Osteocyte (in vitro differentiated cells): Measurements from ENCODE around the gene FHIP1B. TPM values are rescaled to one million over a fixed set of nuclear protein-coding genes. Genes with fewer than 3 reads are reported as not detected.

Source experiments
- DNase-seq: peaks from one replicate; pipeline ENCODE4 v3.0.0; 2021; ENCODE audit warnings: mixed read lengths; ENCODE audit not compliant: unreplicated experiment; ENCODE audit errors: extremely low spot score
- H3K27ac Mint-ChIP-seq: one replicate; pipeline ENCODE4 v1.8.0; 2021; ENCODE audit warnings: mild to moderate bottlenecking, mixed read lengths; ENCODE audit not compliant: unreplicated experiment
- H3K27me3 Mint-ChIP-seq: one replicate; pipeline ENCODE4 v1.8.0; 2021; ENCODE audit warnings: mixed read lengths; ENCODE audit not compliant: unreplicated experiment
- H3K36me3 Mint-ChIP-seq: one replicate; pipeline ENCODE4 v1.8.0; 2021; ENCODE audit warnings: mixed read lengths; ENCODE audit not compliant: unreplicated experiment
- H3K4me1 Mint-ChIP-seq: one replicate; pipeline ENCODE4 v1.8.0; 2021; ENCODE audit warnings: mixed read lengths; ENCODE audit not compliant: unreplicated experiment
- H3K4me3 Mint-ChIP-seq: one replicate; pipeline ENCODE4 v1.8.0; 2021; ENCODE audit warnings: mild to moderate bottlenecking, moderate library complexity, mixed read lengths; ENCODE audit not compliant: unreplicated experiment
- H3K9me3 Mint-ChIP-seq: one replicate; pipeline ENCODE4 v1.8.0; 2021; ENCODE audit warnings: mixed read lengths; ENCODE audit not compliant: unreplicated experiment
- CTCF ChIP-seq: fragments of 200-600 bp; sonication (generic); IDR thresholded peaks from 2 replicates; pipeline ENCODE4 v1.5.0; 2021; ENCODE audit warnings: antibody characterized with exemption, mild to moderate bottlenecking, moderate library complexity
- total RNA-seq: library from RNA; stranded (reverse); gene quantifications from 2 replicates; pipeline ENCODE4 v1.2.1, GENCODE V29; 2021

Gene FHIP1B
- total RNA-seq, 1 donor from 2014 or later: 25.6 TPM

GRCh38 chr11:6216501-6216900, 17.9 kb downstream of the FHIP1B start:
- H3K4me3 Mint-ChIP-seq: no peak overlapping the region
- H3K27me3 Mint-ChIP-seq: no peaks in the 10 kb centered on the region
- no peak for TF ChIP-seq CTCF
- no peaks in the 10 kb centered on the region for H3K9me3 Mint-ChIP-seq
- peak; percentile 6 for DNase-seq
- peaks cover 28% of the 10 kb centered on the region for H3K36me3 Mint-ChIP-seq
- no peak overlapping the region for H3K27ac Mint-ChIP-seq
- peaks cover 9% of the 10 kb centered on the region for H3K4me1 Mint-ChIP-seq

- no peaks in the 10 kb centered on the region for H3K9me3 Mint-ChIP-seq
- H3K36me3 Mint-ChIP-seq: peaks cover 30% of the 10 kb centered on the region
- no peaks in the 10 kb centered on the region for H3K27me3 Mint-ChIP-seq
- H3K4me1 Mint-ChIP-seq: peaks cover 5% of the 10 kb centered on the region
- no peak for DNase-seq
- no peak overlapping the region for H3K4me3 Mint-ChIP-seq
- no peak for TF ChIP-seq CTCF
- H3K27ac Mint-ChIP-seq: no peak overlapping the region
Measured at GRCh38 chr11:6214530-6214929, 19.9 kb downstream of the FHIP1B start.

- peaks cover 16% of the 10 kb centered on the region for H3K36me3 Mint-ChIP-seq
- no peak for TF ChIP-seq CTCF
- no peaks in the 10 kb centered on the region for H3K9me3 Mint-ChIP-seq
- no peaks in the 10 kb centered on the region for H3K27me3 Mint-ChIP-seq
- DNase-seq: no peak
- H3K4me1 Mint-ChIP-seq: no peaks in the 10 kb centered on the region
- no peak overlapping the region for H3K4me3 Mint-ChIP-seq
- no peak overlapping the region for H3K27ac Mint-ChIP-seq
Measured at GRCh38 chr11:6210274-6210955, 24.0 kb downstream of the FHIP1B start.

GRCh38 chr11:6209801-6210200, 24.6 kb downstream of the FHIP1B start:
- no peak overlapping the region for H3K4me3 Mint-ChIP-seq
- no peaks in the 10 kb centered on the region for H3K9me3 Mint-ChIP-seq
- H3K27me3 Mint-ChIP-seq: no peaks in the 10 kb centered on the region
- H3K4me1 Mint-ChIP-seq: no peaks in the 10 kb centered on the region
- no peak overlapping the region for H3K27ac Mint-ChIP-seq
- peaks cover 14% of the 10 kb centered on the region for H3K36me3 Mint-ChIP-seq
- DNase-seq: no peak
- TF ChIP-seq CTCF: no peak

GRCh38 chr11:6206456-6207180, 27.8 kb downstream of the FHIP1B start:
- H3K9me3 Mint-ChIP-seq: no peaks in the 10 kb centered on the region
- no peak overlapping the region for H3K27ac Mint-ChIP-seq
- no peak for TF ChIP-seq CTCF
- H3K27me3 Mint-ChIP-seq: no peaks in the 10 kb centered on the region
- no peak for DNase-seq
- no peak overlapping the region for H3K4me3 Mint-ChIP-seq
- H3K36me3 Mint-ChIP-seq: peaks cover 21% of the 10 kb centered on the region
- H3K4me1 Mint-ChIP-seq: no peaks in the 10 kb centered on the region
